Measurements from ENCODE around the gene NWD2. TPM values are rescaled to one million over a fixed set of nuclear protein-coding genes. Genes with fewer than 3 reads are reported as not detected.

The NWD2 gene
- polyA plus RNA-seq, 3 donors = not detected

DNA sequence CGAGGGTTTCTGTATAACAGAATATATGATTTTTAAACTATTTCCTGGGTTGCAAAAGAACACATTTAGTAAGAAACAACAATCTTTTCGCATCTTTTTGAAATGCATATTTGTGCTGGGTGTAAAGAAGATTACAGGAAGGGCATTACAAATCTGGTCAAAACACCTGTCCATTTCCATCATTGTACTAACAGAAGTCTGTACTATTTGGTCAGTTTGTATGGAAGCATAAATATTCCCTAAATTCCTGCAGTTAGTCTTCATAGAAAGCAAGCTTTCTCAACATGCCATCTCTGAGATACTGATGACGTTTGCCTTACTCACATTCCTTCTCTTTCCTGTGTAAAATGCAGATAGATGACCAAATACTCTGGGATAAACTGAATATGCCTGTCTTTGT, 203.3 kb downstream of the NWD2 start:
- no peak for DNase-seq
- Mint-ChIP-seq H3K9me3 (peaks cover 0 to 3% (median 0%) of the 10 kb centered on the region in 7 donors), H3K27ac (no peak overlapping the region), H3K36me3 (no peaks in the 10 kb centered on the region), H3K27me3 (ENCODE audit: low read depth in 3 of 3) (peaks cover 6 to 11% (median 8%) of the 10 kb centered on the region in 3 donors), H3K4me3 (no peak overlapping the region), H3K4me1 (peaks cover 2% of the 10 kb centered on the region)
- intact Hi-C loops (cut with micrococcal nuclease) = no loop called here
- Histone ChIP-seq H3K36me3 (replicated peaks in 1 of 2; ENCODE audit: control insufficient read depth in 1 of 2, insufficient read depth in 2 of 2, low read length in 2 of 2) (no peaks in the 10 kb centered on the region), H3K79me2 (ENCODE audit: insufficient read depth, low read length) (no peaks in the 10 kb centered on the region), H3K4me3 (replicated peaks in 1 of 3; ENCODE audit: low read depth in 2 of 3, low read length in 3 of 3) (no peak overlapping the region), H4K20me1 (ENCODE audit: insufficient read depth, low read length) (no peaks in the 10 kb centered on the region), H3K27ac (ENCODE audit: low read depth in 1 of 2, low read length in 2 of 2) (no peak overlapping the region), H3K27me3 (ENCODE audit: control insufficient read depth in 2 of 2, insufficient read depth in 2 of 2, low read length in 2 of 2) (peaks cover 2 to 10% of the 10 kb centered on the region in 2 donors), H3K9ac (ENCODE audit: insufficient read depth, low read length, poor library complexity, severe bottlenecking) (no peak overlapping the region), H3K4me1 (ENCODE audit: control insufficient read depth in 1 of 2, insufficient read depth in 2 of 2, low read length in 2 of 2) (peaks cover under 1% of the 10 kb centered on the region in 2 donors), H3K4me2 (replicated peaks; ENCODE audit: extremely low read depth, low read length, poor library complexity, severe bottlenecking) (no peak overlapping the region), H3K9me3 (replicated peaks in 1 of 2; ENCODE audit: control insufficient read depth in 1 of 2, insufficient read depth in 1 of 2, low read length in 2 of 2) (no peaks in the 10 kb centered on the region), H2AFZ (ENCODE audit: insufficient read depth, low read depth, low read length, poor library complexity, severe bottlenecking) (no peak overlapping the region)
- no CpG with 5 or more reads among the region's 3 CpGs for WGBS (ENCODE audit: insufficient coverage)
- TF ChIP-seq, protein P1, sequence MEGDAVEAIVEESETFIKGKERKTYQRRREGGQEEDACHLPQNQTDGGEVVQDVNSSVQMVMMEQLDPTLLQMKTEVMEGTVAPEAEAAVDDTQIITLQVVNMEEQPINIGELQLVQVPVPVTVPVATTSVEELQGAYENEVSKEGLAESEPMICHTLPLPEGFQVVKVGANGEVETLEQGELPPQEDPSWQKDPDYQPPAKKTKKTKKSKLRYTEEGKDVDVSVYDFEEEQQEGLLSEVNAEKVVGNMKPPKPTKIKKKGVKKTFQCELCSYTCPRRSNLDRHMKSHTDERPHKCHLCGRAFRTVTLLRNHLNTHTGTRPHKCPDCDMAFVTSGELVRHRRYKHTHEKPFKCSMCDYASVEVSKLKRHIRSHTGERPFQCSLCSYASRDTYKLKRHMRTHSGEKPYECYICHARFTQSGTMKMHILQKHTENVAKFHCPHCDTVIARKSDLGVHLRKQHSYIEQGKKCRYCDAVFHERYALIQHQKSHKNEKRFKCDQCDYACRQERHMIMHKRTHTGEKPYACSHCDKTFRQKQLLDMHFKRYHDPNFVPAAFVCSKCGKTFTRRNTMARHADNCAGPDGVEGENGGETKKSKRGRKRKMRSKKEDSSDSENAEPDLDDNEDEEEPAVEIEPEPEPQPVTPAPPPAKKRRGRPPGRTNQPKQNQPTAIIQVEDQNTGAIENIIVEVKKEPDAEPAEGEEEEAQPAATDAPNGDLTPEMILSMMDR (IDR thresholded peaks at IDR 0.05) = no peak

DNA sequence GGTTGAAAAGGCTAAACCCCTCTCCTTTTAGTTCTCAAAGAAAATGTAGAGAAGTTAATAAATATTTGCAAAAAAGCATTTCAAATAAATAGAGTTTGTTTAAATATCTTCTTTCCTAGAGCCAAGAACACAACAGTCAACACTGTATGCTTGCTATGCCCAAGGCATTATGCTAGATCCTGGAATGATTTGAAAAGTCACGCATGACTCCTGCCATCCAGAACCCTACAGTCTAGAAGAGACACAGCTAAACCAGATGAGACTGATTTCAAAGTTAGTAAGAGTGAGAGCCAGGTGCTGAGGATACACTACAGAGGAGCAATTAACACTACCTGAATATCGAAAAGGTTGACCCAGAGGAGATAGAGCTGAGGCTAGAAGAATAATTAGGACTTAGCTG, 205.8 kb downstream of the NWD2 start:
- Histone ChIP-seq H3K4me2 (replicated peaks; ENCODE audit: extremely low read depth, low read length, poor library complexity, severe bottlenecking) (no peak overlapping the region), H3K4me3 (replicated peaks in 1 of 3; ENCODE audit: low read depth in 2 of 3, low read length in 3 of 3) (no peak overlapping the region), H3K9ac (ENCODE audit: insufficient read depth, low read length, poor library complexity, severe bottlenecking) (no peak overlapping the region), H3K27me3 (ENCODE audit: control insufficient read depth in 2 of 2, insufficient read depth in 2 of 2, low read length in 2 of 2) (peaks cover 21 to 31% of the 10 kb centered on the region in 2 donors), H3K27ac (ENCODE audit: low read depth in 1 of 2, low read length in 2 of 2) (no peak overlapping the region), H3K79me2 (ENCODE audit: insufficient read depth, low read length) (no peaks in the 10 kb centered on the region), H4K20me1 (ENCODE audit: insufficient read depth, low read length) (no peaks in the 10 kb centered on the region), H2AFZ (ENCODE audit: insufficient read depth, low read depth, low read length, poor library complexity, severe bottlenecking) (no peak overlapping the region), H3K36me3 (replicated peaks in 1 of 2; ENCODE audit: control insufficient read depth in 1 of 2, insufficient read depth in 2 of 2, low read length in 2 of 2) (no peaks in the 10 kb centered on the region), H3K4me1 (ENCODE audit: control insufficient read depth in 1 of 2, insufficient read depth in 2 of 2, low read length in 2 of 2) (peaks cover 13 to 16% of the 10 kb centered on the region in 2 donors), H3K9me3 (replicated peaks in 1 of 2; ENCODE audit: control insufficient read depth in 1 of 2, insufficient read depth in 1 of 2, low read length in 2 of 2) (no peaks in the 10 kb centered on the region)
- Mint-ChIP-seq H3K27me3 (ENCODE audit: low read depth in 3 of 3) (peaks cover 25 to 30% (median 25%) of the 10 kb centered on the region in 3 donors), H3K27ac (no peak overlapping the region), H3K4me3 (no peak overlapping the region), H3K4me1 (peaks cover 16% of the 10 kb centered on the region), H3K9me3 (peaks cover 0 to 2% (median 0%) of the 10 kb centered on the region in 7 donors), H3K36me3 (peaks cover 4% of the 10 kb centered on the region in 2 donors)
- TF ChIP-seq, protein P1 (IDR thresholded peaks at IDR 0.05) = no peak
- intact Hi-C loops (cut with micrococcal nuclease) = loop anchor here in 1 of 2 donors (5.0 kb wide), 1 partner anchor 117 kb away; no protein-coding TSS in a partner anchor
- WGBS (ENCODE audit: insufficient coverage) = 83% methylated on average over 1 of the region's 2 CpGs
- no peak for DNase-seq
